Muscle layer of duodenum (tissue), 2 donors: Measurements from ENCODE around the gene CCDC158.

ENCODE experiments used
- H3K27ac ChIP-seq: one replicate; pipeline ENCODE4 v1.7.0; 2013; ENCODE audit warnings: mild to moderate bottlenecking, low read length
- H3K27me3 ChIP-seq: one replicate; pipeline ENCODE4 v1.7.0; 2013; ENCODE audit warnings: low read depth, mild to moderate bottlenecking, control low read depth, low read length
- H3K36me3 ChIP-seq, 2 donors: one replicate each; pipeline ENCODE4 v1.7.0; 2013; ENCODE audit warnings: low read length in 2 of 2, control low read depth in 1 of 2, mild to moderate bottlenecking in 1 of 2; ENCODE audit not compliant: insufficient read depth in 2 of 2, control insufficient read depth in 1 of 2
- H3K4me1 ChIP-seq, 2 donors: one replicate each; pipeline ENCODE4 v1.7.0; 2013; ENCODE audit warnings: low read length in 2 of 2, mild to moderate bottlenecking in 2 of 2, control low read depth in 1 of 2, moderate library complexity in 1 of 2; ENCODE audit not compliant: insufficient read depth in 2 of 2, control insufficient read depth in 1 of 2
- H3K4me3 ChIP-seq, 2 donors: one replicate each; pipeline ENCODE4 v1.7.0; 2013; ENCODE audit warnings: low read length in 2 of 2, low read depth in 1 of 2, mild to moderate bottlenecking in 1 of 2
- H3K9me3 ChIP-seq, 2 donors: one replicate each; pipeline ENCODE4 v1.7.0; 2013; ENCODE audit warnings: low read length in 2 of 2, control low read depth in 1 of 2, mild to moderate bottlenecking in 1 of 2; ENCODE audit not compliant: control insufficient read depth in 1 of 2
- donor health status: healthy.

The CCDC158 gene

DNA sequence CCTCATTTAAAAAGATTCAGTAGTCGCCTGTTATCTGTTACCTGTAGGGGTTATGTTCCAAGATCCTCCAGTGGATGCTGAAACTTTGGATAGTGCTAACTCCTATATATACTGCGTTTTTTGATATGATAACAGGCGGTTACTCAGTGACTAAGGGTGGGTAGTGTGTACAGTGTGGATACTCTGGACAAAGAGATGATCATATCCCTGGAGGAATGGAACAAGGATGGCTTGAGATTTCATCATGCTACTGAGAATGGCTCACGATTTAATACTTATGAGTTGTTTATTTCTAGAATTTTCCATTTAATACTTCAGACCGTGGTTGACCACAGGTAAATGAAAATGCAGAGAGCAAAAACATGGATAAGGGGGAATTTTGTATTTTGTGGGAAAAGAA lies 147.9 kb downstream of the CCDC158 start:
- Histone ChIP-seq H3K4me1 (no peaks in the 10 kb centered on the region), H3K27ac (no peak overlapping the region), H3K4me3 (no peak overlapping the region), H3K9me3 (no peaks in the 10 kb centered on the region), H3K36me3 (no peaks in the 10 kb centered on the region), H3K27me3 (no peaks in the 10 kb centered on the region)

DNA sequence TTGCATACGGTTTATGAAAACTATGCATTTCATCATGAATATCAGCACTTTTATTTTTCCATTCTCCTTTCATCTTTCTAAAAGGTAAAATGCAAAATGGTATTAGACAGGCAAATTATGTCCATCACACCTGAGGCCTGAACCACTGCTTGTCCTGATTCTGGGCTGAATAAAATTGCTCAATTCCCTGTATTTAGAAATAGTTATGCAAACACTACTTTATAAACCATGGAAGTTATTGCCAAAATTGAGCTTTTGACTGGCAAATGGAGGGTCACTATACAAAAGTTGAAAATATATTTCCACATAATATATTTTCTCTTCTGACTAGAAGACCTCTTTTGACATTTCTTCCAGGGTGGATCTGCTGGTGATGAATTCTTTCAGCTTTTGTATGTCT lies 148.4 kb downstream of the CCDC158 start:
- no peak overlapping the region for H3K27ac ChIP-seq
- H3K9me3 ChIP-seq: no peaks in the 10 kb centered on the region
- H3K27me3 ChIP-seq: no peaks in the 10 kb centered on the region
- H3K4me3 ChIP-seq: no peak overlapping the region
- no peaks in the 10 kb centered on the region for H3K4me1 ChIP-seq
- H3K36me3 ChIP-seq: no peaks in the 10 kb centered on the region

DNA sequence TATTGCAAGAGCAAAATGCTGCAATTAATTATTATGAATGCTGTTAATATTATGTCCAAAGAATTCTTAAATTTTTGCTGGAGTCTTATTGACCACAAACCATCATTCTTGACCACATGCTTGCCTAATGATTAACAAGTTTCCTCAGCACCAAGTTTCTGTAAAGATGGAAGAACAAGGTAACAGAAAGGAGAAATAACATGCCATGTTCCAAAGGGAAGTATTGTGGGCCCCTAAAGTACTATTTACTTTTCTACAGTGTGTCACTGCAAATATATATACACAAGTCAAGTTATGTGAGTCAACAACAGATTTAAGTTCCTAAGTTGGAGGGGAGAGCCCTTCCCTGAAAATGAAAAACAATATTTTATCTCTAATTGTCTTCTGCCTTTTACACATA lies 148.9 kb downstream of the CCDC158 start:
- H3K4me1 ChIP-seq: no peaks in the 10 kb centered on the region
- H3K27ac ChIP-seq: no peak overlapping the region
- no peaks in the 10 kb centered on the region for H3K9me3 ChIP-seq
- no peak overlapping the region for H3K4me3 ChIP-seq
- no peaks in the 10 kb centered on the region for H3K36me3 ChIP-seq
- H3K27me3 ChIP-seq: no peaks in the 10 kb centered on the region

DNA sequence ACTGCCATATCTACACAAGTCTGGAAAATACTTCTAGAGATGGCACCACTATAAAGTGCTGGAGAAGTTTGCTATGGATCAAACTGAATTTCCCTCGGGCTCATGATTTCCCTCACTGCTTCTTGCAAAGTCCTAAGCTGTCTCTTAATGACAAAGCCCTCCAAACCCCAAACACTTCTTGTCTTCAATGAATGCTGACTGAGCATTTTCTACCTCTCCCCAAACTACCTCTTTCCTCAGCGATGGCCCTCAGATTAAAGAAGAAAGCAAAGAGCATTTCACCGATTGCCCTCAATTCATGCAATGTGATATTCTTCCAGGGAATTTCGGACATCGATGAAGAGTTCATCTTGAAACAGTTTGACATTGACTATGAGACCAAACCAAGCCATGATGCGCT lies 149.7 kb downstream of the CCDC158 start:
- Histone ChIP-seq H3K27ac (no peak overlapping the region), H3K9me3 (no peaks in the 10 kb centered on the region), H3K4me3 (no peak overlapping the region), H3K4me1 (no peaks in the 10 kb centered on the region), H3K36me3 (no peaks in the 10 kb centered on the region), H3K27me3 (no peaks in the 10 kb centered on the region)

DNA sequence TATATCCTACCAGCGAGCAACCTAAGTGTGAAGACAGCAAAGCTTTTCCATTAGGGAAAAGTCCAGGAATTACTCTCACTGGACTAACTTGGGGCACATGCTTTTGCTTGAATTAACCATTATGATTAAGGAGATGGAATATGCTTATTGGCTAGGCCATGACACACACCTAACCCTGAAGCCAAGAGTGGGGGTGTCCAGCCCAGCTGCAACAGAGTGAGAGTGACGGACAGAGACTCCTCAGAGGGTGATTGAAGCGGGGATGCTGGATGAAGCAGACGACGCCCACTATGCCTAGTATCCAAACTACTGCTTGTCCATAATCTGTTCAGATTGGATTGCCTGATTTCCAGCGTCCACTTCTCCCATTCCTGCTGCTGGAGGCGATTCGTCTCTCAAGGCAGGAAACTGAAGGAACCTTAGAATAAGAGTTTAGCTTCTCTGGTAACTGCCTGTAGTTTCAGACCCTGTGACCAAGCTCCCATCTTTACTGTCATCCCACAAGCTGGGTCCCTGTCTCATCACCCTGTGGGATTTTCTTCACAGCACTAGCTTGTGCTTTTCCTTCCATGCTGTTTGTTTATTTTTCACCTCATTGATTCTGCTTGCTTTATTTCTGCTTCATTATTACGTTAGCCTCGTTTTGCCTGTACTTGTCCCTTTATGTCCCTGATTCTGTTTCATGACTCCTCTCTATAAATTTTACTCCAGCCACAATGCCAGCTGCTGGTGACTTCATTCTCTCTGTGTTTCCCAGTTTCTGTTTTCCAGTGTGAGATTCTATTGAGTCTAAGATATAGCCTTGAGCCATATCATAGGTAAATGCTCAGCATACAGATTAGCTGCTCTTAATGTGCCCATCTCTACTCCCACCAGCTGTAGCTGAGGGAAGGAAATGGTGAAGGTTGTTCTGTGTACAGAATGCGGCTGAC lies 150.4 kb downstream of the CCDC158 start:
- H3K27ac ChIP-seq: no peak overlapping the region
- no peaks in the 10 kb centered on the region for H3K27me3 ChIP-seq
- H3K4me1 ChIP-seq: no peaks in the 10 kb centered on the region
- H3K9me3 ChIP-seq: no peaks in the 10 kb centered on the region
- no peaks in the 10 kb centered on the region for H3K36me3 ChIP-seq
- no peak overlapping the region for H3K4me3 ChIP-seq

DNA sequence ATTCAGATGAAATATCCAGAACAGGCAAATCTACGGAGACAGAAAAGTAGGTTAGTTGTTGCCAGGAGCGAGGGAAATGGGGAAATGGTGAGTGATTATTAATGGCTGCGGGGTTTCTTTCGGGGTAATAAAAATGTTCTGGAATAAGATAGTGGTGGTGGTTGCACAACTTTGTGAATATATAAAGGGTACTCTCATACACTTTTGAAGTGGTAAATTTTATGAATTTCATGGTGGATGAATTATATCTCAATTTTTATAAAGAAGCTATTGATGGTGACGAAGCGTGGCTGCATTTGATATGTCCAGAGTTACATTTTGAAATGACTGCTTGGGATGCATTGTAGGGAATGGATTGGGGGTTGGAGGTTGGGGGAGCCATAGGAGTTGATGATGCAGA lies 153.1 kb downstream of the CCDC158 start:
- H3K36me3 ChIP-seq: no peaks in the 10 kb centered on the region

DNA sequence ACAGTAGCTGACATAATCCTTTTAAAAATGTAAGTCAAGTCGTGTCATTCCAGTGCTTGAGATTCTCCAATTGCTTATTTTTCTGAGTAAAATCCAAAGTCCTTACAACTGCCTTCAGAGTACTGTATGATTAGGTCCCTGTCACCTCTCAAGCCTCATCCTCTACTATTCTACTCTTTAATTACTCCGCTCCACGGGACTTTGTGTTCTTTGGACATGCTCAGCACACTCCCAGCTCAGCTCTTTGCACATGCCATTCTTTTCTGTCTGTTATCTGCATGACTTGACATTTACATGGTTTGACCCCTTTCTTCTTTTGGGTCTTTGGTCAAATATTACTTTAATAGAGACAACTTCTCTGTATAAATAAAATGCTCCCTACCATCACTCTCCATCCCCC lies 154.3 kb downstream of the CCDC158 start:
- Histone ChIP-seq H3K36me3 (no peaks in the 10 kb centered on the region), H3K4me1 (no peaks in the 10 kb centered on the region), H3K27ac (no peak overlapping the region), H3K27me3 (no peaks in the 10 kb centered on the region), H3K4me3 (no peak overlapping the region), H3K9me3 (no peaks in the 10 kb centered on the region)

More for the DNA sequence above, 153.1 kb downstream of the CCDC158 start:
- Histone ChIP-seq H3K4me1 (no peaks in the 10 kb centered on the region), H3K9me3 (no peaks in the 10 kb centered on the region), H3K4me3 (no peak overlapping the region), H3K27ac (no peak overlapping the region), H3K27me3 (no peaks in the 10 kb centered on the region)

DNA sequence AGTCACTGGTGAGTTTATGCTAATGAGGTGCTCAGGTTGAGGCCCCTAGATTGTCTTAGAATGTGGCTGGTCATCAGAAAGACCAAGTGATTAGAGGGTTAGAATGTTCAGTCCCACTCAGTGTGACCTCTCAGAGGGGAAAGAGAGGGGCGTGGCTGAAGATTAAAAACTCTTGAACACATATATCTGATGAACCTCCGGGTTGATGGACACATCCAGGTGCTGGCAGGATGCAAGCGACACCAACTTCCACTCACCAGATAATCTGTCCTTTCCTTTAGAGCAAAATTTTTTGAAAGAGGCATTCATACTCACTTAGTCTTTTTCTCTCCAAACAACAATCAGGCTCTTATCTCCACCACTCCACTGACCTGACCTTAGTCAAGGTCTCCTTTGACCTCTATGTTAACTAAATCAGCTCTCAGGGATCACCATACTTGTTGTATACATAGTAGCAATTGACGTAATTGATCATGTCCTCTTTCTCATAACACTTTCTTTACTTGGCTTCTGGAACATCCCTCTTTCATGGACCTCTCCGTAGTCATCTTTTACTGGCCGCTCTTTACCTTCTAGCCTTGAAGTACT lies 155.2 kb downstream of the CCDC158 start:
- no peaks in the 10 kb centered on the region for H3K9me3 ChIP-seq
- no peak overlapping the region for H3K27ac ChIP-seq
- no peaks in the 10 kb centered on the region for H3K36me3 ChIP-seq
- H3K4me1 ChIP-seq: no peaks in the 10 kb centered on the region
- H3K27me3 ChIP-seq: no peaks in the 10 kb centered on the region
- no peak overlapping the region for H3K4me3 ChIP-seq
